ENCODE measurements around the gene OR51I2. TPM values are rescaled to one million over a fixed set of nuclear protein-coding genes. Genes with fewer than 3 reads are reported as not detected.

The OR51I2 gene
- total RNA-seq (not detected), polyA plus RNA-seq (not detected)

GRCh38 chr11:5449023-5449422, at the start of gene OR51I2:
TSS of gene OR51I2 (plus strand) at chr11:5449323. CDS start at chr11:5453489, 4,166 bp downstream.
- H3K4me1 ChIP-seq, result no peaks in the 10 kb centered on the region
- H3K36me3 ChIP-seq, result no peaks in the 10 kb centered on the region
- no peak for FAIRE-seq
- H3K4me3 ChIP-seq, result no peak within 1 kb of the TSS
- H3K27ac ChIP-seq, result no peak within 1 kb of the TSS
- no peaks in the 10 kb centered on the region for H3K27me3 ChIP-seq
- intact Hi-C loops (cut with DNase I), result no loop called here
- no peak for ATAC-seq
- DNase-seq, result no peak
- no peaks in the 10 kb centered on the region for H3K9me3 ChIP-seq
- WGBS, 2 donors, result 85 to 88% methylated on average over 2 of the region's 2 CpGs
- no peak for TF ChIP-seq CTCF (IDR thresholded peaks at IDR 0.05)

DNA sequence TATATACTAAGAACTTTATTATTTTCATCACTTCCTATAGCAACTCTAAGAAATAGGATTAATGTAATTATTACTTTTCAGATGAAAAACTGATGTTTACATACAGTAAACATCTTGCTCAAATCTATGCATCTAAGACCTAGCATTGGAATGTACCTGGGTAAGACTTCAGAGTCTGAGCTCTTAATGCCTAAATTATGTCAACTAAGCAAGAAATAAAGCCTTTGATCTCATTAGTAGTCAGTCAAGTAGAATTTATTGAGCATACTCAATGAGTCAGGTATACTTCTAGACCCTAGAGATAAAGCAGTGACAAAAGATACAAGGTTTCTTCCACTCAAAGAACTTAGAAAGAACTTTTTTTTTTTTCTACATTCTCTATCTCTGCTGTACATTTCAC, 44.0 kb upstream of the OR51I2 start:
- Histone ChIP-seq H3K36me3 (no peaks in the 10 kb centered on the region), H3K27ac (no peak overlapping the region), H3K9me3 (no peaks in the 10 kb centered on the region), H3K4me3 (no peak overlapping the region), H3K4me1 (no peaks in the 10 kb centered on the region), H3K27me3 (no peaks in the 10 kb centered on the region)
- DNase-seq, result no peak
- ATAC-seq, result no peak
- TF ChIP-seq CTCF (IDR thresholded peaks at IDR 0.05), result no peak
- FAIRE-seq, result no peak
- intact Hi-C loops (cut with DNase I), result no loop called here

DNA sequence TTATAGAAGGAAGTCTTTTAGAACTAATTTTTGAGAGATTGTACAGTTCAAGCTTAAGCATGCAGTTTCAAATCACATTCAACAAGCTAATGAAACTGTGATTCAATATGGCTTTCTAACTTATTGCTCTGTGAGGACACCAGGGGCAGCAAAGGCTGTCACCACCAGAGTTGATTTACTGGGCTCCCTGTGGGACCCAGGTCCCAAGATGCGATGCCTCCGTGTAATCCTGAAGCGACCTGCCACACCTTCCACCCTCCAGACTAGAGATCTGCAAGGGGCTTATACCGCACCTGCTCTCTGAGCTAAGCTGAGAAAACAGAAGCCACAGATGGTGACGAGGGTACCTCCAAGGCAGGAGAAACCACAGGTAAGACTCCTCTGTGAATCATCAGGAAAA, 28.1 kb upstream of the OR51I2 start:
- no peaks in the 10 kb centered on the region for H3K4me1 ChIP-seq
- ATAC-seq (no peak), FAIRE-seq (no peak), DNase-seq (no peak)
- WGBS, 2 donors, result 42 to 61% methylated on average over 5 of the region's 5 CpGs
- intact Hi-C loops (cut with DNase I), result no loop called here
- no peaks in the 10 kb centered on the region for H3K9me3 ChIP-seq
- no peaks in the 10 kb centered on the region for H3K27me3 ChIP-seq
- no peak overlapping the region for H3K27ac ChIP-seq
- TF ChIP-seq CTCF (IDR thresholded peaks at IDR 0.05), result no peak
- no peak overlapping the region for H3K4me3 ChIP-seq
- H3K36me3 ChIP-seq, result no peaks in the 10 kb centered on the region

DNA sequence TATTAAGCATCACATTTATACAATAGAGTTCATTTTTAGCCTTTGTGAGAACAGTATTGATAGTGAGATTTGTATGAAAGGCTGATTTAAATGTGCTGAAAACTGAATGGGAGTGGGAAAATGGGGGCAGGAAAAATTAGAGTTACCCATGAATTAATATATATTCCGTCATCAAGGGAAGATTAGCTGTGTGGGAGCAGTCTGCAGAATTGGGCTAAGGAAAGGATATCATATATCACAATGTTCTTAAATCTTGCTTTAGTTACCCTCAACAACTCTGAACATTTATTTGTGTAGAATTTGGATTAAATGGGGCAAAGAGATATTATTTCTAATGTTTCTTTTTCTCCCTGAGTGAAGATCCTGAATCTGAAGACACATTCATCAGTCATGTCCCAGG, 27.3 kb upstream of the OR51I2 start, which contains the start of gene OR51Q1:
TSS of gene OR51Q1 (plus strand) at position 301 of the 400 bp plus-strand sequence. CDS start at position 391, 90 bp downstream.
- DNase-seq (no peak), ATAC-seq (no peak), FAIRE-seq (no peak)
- no peaks in the 10 kb centered on the region for H3K4me1 ChIP-seq
- no peak for TF ChIP-seq CTCF (IDR thresholded peaks at IDR 0.05)
- intact Hi-C loops (cut with DNase I), result no loop called here
- no peak within 1 kb of the TSS for H3K4me3 ChIP-seq
- no peaks in the 10 kb centered on the region for H3K36me3 ChIP-seq
- H3K27me3 ChIP-seq, result no peaks in the 10 kb centered on the region
- H3K27ac ChIP-seq, result no peak within 1 kb of the TSS
- 80 to 85% methylated on average over 1 of the region's 1 CpG for WGBS, 2 donors
- H3K9me3 ChIP-seq, result no peaks in the 10 kb centered on the region

DNA sequence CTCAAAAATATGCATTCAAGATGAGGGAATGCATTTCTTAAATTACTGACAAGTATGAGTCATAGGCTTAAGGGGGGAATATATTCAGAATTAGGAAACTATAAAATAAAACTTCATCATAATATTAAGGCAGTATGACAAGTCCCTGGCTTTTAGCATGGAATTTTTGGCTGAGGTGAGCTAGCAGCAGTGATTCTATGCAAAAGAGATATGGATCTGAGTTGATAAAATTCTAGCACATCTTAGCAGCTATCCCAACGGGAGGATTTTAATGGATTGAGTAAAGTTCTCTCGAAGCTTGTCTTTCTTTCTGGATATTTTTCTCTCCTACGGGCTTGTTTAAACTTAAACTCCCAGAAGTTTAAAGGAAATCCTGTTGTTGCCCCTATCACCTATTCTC, 26.0 kb upstream of the OR51I2 start:
- intact Hi-C loops (cut with DNase I), result no loop called here
- Histone ChIP-seq H3K27me3 (no peaks in the 10 kb centered on the region), H3K4me1 (no peaks in the 10 kb centered on the region), H3K27ac (no peak overlapping the region), H3K4me3 (no peak overlapping the region), H3K9me3 (no peaks in the 10 kb centered on the region), H3K36me3 (no peaks in the 10 kb centered on the region)
- no peak for FAIRE-seq
- DNase-seq, result no peak
- 17 to 21% methylated on average over 3 of the region's 3 CpGs for WGBS, 2 donors
- no peak for ATAC-seq
- TF ChIP-seq CTCF (IDR thresholded peaks at IDR 0.05), result no peak
